Right lobe of liver (tissue), 6 donors: Measurements from ENCODE around the gene CAMKMT. TPM values are rescaled to one million over a fixed set of nuclear protein-coding genes. Genes with fewer than 3 reads are reported as not detected.
"Not testable (repeated sequence)": the region's sequence is repeated elsewhere in the genome, so short reads cannot be mapped to it uniquely, and the experiment has no call there.

ENCODE experiments used
- ATAC-seq, 4 donors: fragments of 200-7000 bp; cut with Tn5 transposase; one replicate each; pipeline ENCODE4 v1.9.1; 2020; ENCODE audit warnings: mild to moderate bottlenecking in 4 of 4, moderate library complexity in 4 of 4
- DNase-seq, 3 donors: peaks; one replicate each; pipeline ENCODE4 v3.0.0-alpha.2; 2020
- H3K27ac ChIP-seq, 3 donors: fragments of 200-600 bp; one replicate each; pipeline ENCODE4 v1.8.0; 2022
- H3K27me3 ChIP-seq, 2 donors: fragments of 200-600 bp; one replicate each; pipeline ENCODE4 v1.8.0; 2022
- H3K36me3 ChIP-seq, 4 donors: fragments of 200-600 bp; sonication (generic) in 1 of 4; one replicate each; pipeline versions ENCODE4 v1.5.1 to v1.8.0; 2017 to 2022; ENCODE audit warnings: control low read depth in 1 of 4
- H3K4me1 ChIP-seq, 4 donors: fragments of 200-600 bp; sonication (generic) in 1 of 4; one replicate each; pipeline versions ENCODE4 v1.5.1 to v1.8.0; 2017 to 2022; ENCODE audit warnings: control low read depth in 1 of 4
- H3K4me3 ChIP-seq, 3 donors: fragments of 200-600 bp; one replicate each; pipeline ENCODE4 v1.8.0; 2022
- H3K9me3 ChIP-seq, 4 donors: fragments of 200-600 bp; sonication (generic) in 1 of 4; one replicate each; pipeline versions ENCODE4 v1.5.1 to v1.8.0; 2017 to 2022; ENCODE audit warnings: control low read depth in 1 of 4
- POLR2A ChIP-seq: fragments of 450-650 bp; IDR thresholded peaks from one replicate; pipeline ENCODE4 v1.6.1; 2017; ENCODE audit warnings: antibody characterized with exemption, mild to moderate bottlenecking
- WGBS: methylation state at CpG from one replicate; pipeline ENCODE4 v1.1.6; 2018; ENCODE audit warnings: low coverage, low lambda C conversion rate; ENCODE audit not compliant: insufficient coverage; ENCODE audit errors: missing lambda C conversion rate; 5-methylcytosine and 5-hydroxymethylcytosine counted together
- intact Hi-C, 2 donors: fragments of 100-400 bp; cut with DNase I; formaldehyde crosslinking; loops; one replicate each; pipeline versions ENCODE4 v1.11.2 to v1.14.1; 2022
- total RNA-seq, 6 experiments: library from RNA; depleted of rRNA in 2 of 6; stranded (reverse); fragments of >200 nt in 2 of 6; fragmentation: NEBNext Ultra II Directional in 3 of 6; extraction: Animal tissue kit (Norgen Biotek cat#: 25700) in 3 of 6; gene quantifications; one replicate each; pipeline versions ENCODE4 v1.1.0 to v1.2.4, GENCODE V29; 2016 to 2023
- TF ChIP-seq, protein P1 (sequence below), 4 donors: fragments of 200-600 bp in 3 of 4; fragments of 450-650 bp in 1 of 4; IDR thresholded peaks; one replicate each; pipeline versions ENCODE4 v1.5.1 to v1.8.0; 2016 to 2022; ENCODE audit warnings: antibody characterized with exemption in 4 of 4, mild to moderate bottlenecking in 2 of 4
- donor health status: DM: no; HTN: yes; CAD: no.
- donor health status: DM: no; HTN: no; CAD: no.
- donor health status: DM: no; HTN: no; CAD: no.
- donor health status: DM: no; HTN: yes; CAD: no.
- donor health status: DM: no; HTN: yes; CAD: no.

Gene CAMKMT
- total RNA-seq, 6 experiments from 2014 or later: 2.0 to 7.4 (median 5.2) TPM

DNA sequence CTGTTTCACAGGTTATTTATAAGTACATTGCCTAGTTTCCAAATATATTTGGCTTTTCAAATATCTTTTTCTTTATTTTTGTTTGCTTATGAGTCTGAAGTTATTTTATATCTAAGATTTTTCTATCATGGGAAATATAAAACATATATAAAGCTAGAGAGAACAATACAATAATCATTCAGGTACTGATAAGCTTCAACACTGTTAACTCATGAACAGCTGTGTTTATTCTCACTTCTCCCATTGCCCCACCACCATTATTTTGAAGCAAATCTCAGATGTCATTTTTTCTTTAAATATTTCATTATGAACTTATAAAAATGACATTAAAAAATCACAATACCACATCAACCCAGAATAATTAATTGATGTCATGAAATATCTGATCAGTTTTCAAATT is 9.7 kb downstream of the CAMKMT start:
- DNase-seq (no peak), ATAC-seq (no peak)
- TF ChIP-seq, protein P1, sequence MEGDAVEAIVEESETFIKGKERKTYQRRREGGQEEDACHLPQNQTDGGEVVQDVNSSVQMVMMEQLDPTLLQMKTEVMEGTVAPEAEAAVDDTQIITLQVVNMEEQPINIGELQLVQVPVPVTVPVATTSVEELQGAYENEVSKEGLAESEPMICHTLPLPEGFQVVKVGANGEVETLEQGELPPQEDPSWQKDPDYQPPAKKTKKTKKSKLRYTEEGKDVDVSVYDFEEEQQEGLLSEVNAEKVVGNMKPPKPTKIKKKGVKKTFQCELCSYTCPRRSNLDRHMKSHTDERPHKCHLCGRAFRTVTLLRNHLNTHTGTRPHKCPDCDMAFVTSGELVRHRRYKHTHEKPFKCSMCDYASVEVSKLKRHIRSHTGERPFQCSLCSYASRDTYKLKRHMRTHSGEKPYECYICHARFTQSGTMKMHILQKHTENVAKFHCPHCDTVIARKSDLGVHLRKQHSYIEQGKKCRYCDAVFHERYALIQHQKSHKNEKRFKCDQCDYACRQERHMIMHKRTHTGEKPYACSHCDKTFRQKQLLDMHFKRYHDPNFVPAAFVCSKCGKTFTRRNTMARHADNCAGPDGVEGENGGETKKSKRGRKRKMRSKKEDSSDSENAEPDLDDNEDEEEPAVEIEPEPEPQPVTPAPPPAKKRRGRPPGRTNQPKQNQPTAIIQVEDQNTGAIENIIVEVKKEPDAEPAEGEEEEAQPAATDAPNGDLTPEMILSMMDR (IDR thresholded peaks at IDR 0.05): no peak
- no peak for TF ChIP-seq POLR2A
- Histone ChIP-seq H3K9me3 (no peaks in the 10 kb centered on the region), H3K4me3 (no peak overlapping the region), H3K27ac (no peak overlapping the region), H3K36me3 (no peaks in the 10 kb centered on the region), H3K4me1 (no peaks in the 10 kb centered on the region), H3K27me3 (no peaks in the 10 kb centered on the region)
- intact Hi-C loops: no loop called here

DNA sequence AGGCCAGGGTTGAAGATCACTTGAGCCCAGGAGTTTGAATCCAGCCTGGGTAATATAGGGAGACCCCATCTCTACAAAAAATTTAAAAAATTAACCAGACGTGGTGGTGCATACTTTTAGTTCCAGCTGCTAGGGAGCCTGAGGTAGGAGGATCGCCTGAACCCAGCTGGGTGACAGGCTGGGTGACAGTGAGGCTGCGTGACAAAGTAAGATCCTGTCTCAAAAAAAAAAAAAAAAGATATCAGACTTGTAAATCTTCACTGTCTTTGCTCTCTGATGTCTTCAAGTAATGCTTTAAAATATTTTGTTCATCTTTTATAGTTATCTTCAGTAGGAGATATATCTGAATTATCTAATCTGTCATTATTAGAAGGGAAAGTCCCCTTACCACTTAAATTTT is 10.5 kb downstream of the CAMKMT start:
- no peak for TF ChIP-seq POLR2A
- TF ChIP-seq, protein P1 (IDR thresholded peaks at IDR 0.05): no peak
- ATAC-seq (no peak), DNase-seq (no peak)
- H3K4me1 ChIP-seq: no peaks in the 10 kb centered on the region
- H3K27me3 ChIP-seq: no peaks in the 10 kb centered on the region
- H3K9me3 ChIP-seq: no peaks in the 10 kb centered on the region
- H3K27ac ChIP-seq: no peak overlapping the region
- intact Hi-C loops: no loop called here
- 95% methylated on average over 3 of the region's 3 CpGs for WGBS
- no peak overlapping the region for H3K4me3 ChIP-seq
- H3K36me3 ChIP-seq: no peaks in the 10 kb centered on the region

GRCh38 chr2:44377486-44377885 is 15.7 kb downstream of the CAMKMT start:
- no peaks in the 10 kb centered on the region for H3K27me3 ChIP-seq
- H3K4me3 ChIP-seq: no peak overlapping the region
- no peak for TF ChIP-seq POLR2A
- TF ChIP-seq, protein P1 (IDR thresholded peaks at IDR 0.05): no peak
- no peak overlapping the region for H3K27ac ChIP-seq
- DNase-seq: no peak
- intact Hi-C loops: no loop called here
- H3K4me1 ChIP-seq: no peaks in the 10 kb centered on the region
- H3K36me3 ChIP-seq: no peaks in the 10 kb centered on the region
- H3K9me3 ChIP-seq: no peaks in the 10 kb centered on the region
- WGBS: 97% methylated on average over 2 of the region's 2 CpGs
- no peak for ATAC-seq

- H3K27ac ChIP-seq, DNase-seq, H3K4me3 ChIP-seq, H3K9me3 ChIP-seq, H3K27me3 ChIP-seq, intact Hi-C loops, H3K4me1 ChIP-seq, H3K36me3 ChIP-seq, ATAC-seq: not testable (repeated sequence)
- WGBS: 61% methylated on average over 2 of the region's 2 CpGs
These were observed 23.5 kb downstream of the CAMKMT start for GRCh38 chr2:44385226-44385625.

GRCh38 chr2:44388877-44389276 is 27.1 kb downstream of the CAMKMT start:
- DNase-seq: no peak
- Histone ChIP-seq H3K36me3 (no peaks in the 10 kb centered on the region), H3K4me3 (no peak overlapping the region), H3K27me3 (no peaks in the 10 kb centered on the region), H3K27ac (no peak overlapping the region), H3K4me1 (no peaks in the 10 kb centered on the region), H3K9me3 (no peaks in the 10 kb centered on the region)
- no peak for ATAC-seq
- no peak for TF ChIP-seq POLR2A
- TF ChIP-seq, protein P1 (IDR thresholded peaks at IDR 0.05): no peak
- intact Hi-C loops: no loop called here
- WGBS: 68% methylated on average over 2 of the region's 4 CpGs
